T-helper 1 cell treated with Interleukin-12 subunit alpha and Interleukin-12 subunit beta and Interleukin-4 antibody, amounts not matched to agents 30 μg/mL and 1 μg/mL, for 36 hours (primary cell): Measurements from ENCODE around the gene DIP2B.

ENCODE experiments used
- H3K27ac Mint-ChIP-seq: one replicate; pipeline ENCODE4 v1.8.0; 2021; ENCODE audit warnings: mild to moderate bottlenecking, mixed read lengths
- H3K27me3 Mint-ChIP-seq: one replicate; pipeline ENCODE4 v1.8.0; 2021; ENCODE audit warnings: low read depth, mixed read lengths
- H3K36me3 Mint-ChIP-seq: one replicate; pipeline ENCODE4 v1.8.0; 2021; ENCODE audit warnings: low read depth, mixed read lengths
- H3K4me1 Mint-ChIP-seq: one replicate; pipeline ENCODE4 v1.8.0; 2021; ENCODE audit warnings: low read depth, mixed read lengths
- H3K4me3 Mint-ChIP-seq: one replicate; pipeline ENCODE4 v1.8.0; 2021; ENCODE audit warnings: mild to moderate bottlenecking, moderate library complexity, mixed read lengths
- H3K9me3 Mint-ChIP-seq: one replicate; pipeline ENCODE4 v1.8.0; 2021; ENCODE audit warnings: mixed read lengths

The DIP2B gene

DNA sequence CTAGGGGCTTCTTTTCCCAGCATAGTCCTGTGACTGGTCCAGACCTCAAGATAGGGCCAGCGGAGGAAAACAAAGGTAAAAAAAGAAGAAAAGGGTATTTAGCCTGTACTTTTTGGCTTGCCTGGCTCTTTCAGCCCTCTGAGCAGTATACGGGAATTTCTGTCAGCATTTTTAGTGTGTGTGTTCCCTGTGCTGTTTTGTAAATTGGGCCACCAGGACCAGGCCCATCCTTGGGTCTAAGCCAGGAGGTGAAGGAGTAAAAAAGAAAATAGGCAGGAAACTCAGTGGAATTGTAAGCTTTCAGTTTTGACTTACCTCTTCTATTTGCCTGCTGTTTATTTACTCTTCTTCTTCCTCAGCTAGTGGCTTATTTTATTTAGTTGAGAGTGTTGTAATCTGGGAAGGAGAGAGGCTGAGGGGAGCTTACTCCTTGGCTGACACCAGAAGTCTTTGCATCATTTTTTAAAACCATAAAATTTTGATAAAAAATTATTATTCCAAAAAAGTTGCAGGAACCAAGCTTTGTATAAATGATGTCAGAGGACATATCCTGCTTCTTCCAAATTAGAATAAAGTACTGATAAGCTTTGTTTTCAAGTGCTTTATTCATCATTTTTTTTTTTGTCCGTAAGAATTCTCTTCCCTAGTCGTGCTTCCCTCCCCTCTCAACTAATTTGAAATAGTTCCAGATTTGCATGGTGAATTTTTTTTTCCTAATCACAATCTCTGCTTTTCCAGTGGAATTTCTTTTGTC is 63.7 kb downstream of the DIP2B start:
- peaks cover 28% of the 10 kb centered on the region for H3K4me1 Mint-ChIP-seq
- H3K9me3 Mint-ChIP-seq: no peaks in the 10 kb centered on the region
- H3K36me3 Mint-ChIP-seq: peaks cover 5% of the 10 kb centered on the region
- H3K27ac Mint-ChIP-seq: no peak overlapping the region
- no peaks in the 10 kb centered on the region for H3K27me3 Mint-ChIP-seq
- H3K4me3 Mint-ChIP-seq: no peak overlapping the region

DNA sequence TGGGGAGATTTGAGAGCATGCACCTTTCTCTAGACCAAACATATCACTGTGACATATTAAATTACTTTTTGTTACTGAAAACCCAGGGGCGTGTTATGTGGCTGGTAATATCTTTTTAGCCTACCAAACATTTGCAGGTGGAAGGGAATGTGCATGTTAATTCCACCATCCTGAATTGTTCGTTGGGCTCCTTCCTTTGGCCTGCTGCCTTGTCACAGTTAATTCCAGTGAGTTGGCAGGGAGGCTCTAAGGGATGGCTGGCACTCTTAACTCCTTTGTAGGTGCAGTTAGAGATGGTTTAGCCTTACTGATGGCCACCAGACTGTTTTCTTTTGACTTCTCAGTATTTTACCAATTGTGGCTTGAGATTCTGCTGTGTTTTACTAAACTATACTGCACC is 64.5 kb downstream of the DIP2B start:
- H3K4me1 Mint-ChIP-seq: peaks cover 25% of the 10 kb centered on the region
- H3K36me3 Mint-ChIP-seq: peaks cover 3% of the 10 kb centered on the region
- no peak overlapping the region for H3K4me3 Mint-ChIP-seq
- no peaks in the 10 kb centered on the region for H3K9me3 Mint-ChIP-seq
- H3K27ac Mint-ChIP-seq: no peak overlapping the region
- H3K27me3 Mint-ChIP-seq: no peaks in the 10 kb centered on the region

DNA sequence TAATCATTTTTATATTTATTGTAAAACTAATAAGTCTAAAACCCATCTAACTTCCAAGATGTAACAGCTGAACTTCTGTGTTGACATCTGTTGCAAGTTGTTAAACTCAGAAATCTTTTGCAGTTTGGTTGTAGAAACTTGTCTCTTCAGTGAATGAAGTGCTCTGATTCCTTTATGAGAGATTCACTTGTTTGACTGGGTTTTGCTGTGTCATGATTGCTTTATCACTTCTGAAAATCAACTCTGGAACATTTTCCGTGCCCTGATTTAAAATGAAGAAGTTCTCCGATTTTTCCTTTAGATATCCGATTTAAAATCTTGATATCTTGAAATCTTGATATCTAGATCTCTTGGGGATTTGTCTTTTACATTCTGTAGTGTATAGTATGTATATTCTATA is 65.1 kb downstream of the DIP2B start:
- no peak overlapping the region for H3K27ac Mint-ChIP-seq
- H3K36me3 Mint-ChIP-seq: peaks cover 3% of the 10 kb centered on the region
- no peak overlapping the region for H3K4me3 Mint-ChIP-seq
- no peaks in the 10 kb centered on the region for H3K27me3 Mint-ChIP-seq
- H3K4me1 Mint-ChIP-seq: peaks cover 21% of the 10 kb centered on the region
- H3K9me3 Mint-ChIP-seq: no peaks in the 10 kb centered on the region

DNA sequence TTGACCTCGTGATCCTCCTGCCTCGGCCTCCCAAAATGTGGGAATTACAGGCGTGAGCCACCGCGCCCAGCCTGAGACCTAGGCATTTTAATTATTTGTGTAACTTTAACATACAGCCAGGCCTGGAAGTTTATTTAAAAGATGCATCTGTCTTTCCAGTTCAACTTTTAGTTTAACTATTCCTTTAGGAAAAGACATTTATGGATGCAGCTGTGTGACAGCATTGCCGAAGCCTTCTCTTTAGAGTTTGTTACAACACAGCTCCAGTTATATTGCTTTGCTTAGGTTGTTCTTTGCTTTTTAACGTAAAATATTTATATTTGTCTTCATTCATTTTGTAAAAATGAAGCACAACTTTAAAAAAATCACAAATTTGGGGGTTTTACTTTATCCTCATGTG is 67.0 kb downstream of the DIP2B start:
- Mint-ChIP-seq H3K27me3 (no peaks in the 10 kb centered on the region), H3K4me1 (peaks cover 23% of the 10 kb centered on the region), H3K27ac (no peak overlapping the region), H3K36me3 (peaks cover 3% of the 10 kb centered on the region), H3K9me3 (no peaks in the 10 kb centered on the region), H3K4me3 (no peak overlapping the region)

DNA sequence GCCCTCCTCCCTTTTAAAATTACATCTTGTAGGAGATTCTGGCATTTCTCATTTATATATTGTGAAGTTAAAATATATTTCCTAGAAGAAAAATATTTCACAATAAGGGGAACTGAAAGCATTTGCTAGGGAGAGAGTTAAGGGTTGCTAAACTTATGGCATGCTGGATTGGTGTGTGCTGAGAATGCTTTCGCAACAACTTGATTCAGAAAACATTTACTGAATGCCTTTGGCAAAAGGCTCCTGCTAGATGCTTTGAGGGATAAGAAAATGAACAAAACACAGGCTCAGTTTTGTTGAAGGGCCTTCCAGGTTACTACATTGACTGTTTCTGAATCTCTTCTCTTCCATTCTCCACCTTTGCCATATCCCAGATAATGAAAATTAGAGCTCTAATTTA is 67.5 kb downstream of the DIP2B start:
- Mint-ChIP-seq H3K36me3 (peaks cover 3% of the 10 kb centered on the region), H3K27me3 (no peaks in the 10 kb centered on the region), H3K27ac (no peak overlapping the region), H3K9me3 (no peaks in the 10 kb centered on the region), H3K4me3 (no peak overlapping the region), H3K4me1 (peaks cover 23% of the 10 kb centered on the region)

DNA sequence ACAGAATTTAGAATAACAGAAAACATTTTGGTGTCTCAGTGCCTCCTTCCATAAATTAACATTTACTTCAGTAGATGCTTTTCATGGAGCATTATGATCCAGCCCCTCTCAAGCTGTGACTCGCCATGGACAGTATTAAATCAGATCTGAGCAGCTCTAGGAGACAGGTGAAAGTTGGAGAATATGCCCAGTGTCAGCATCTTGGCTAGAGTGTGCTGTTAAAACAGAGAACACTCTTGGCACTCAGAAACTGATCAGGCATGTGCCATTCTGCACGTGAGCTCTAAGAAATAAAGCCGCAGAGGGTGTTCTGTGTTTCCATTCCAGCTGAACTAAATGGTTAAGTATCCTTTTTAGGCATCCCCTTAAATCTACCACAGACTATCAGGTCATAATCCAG is 68.0 kb downstream of the DIP2B start:
- H3K27me3 Mint-ChIP-seq: no peaks in the 10 kb centered on the region
- peaks cover 22% of the 10 kb centered on the region for H3K4me1 Mint-ChIP-seq
- H3K27ac Mint-ChIP-seq: no peak overlapping the region
- no peaks in the 10 kb centered on the region for H3K9me3 Mint-ChIP-seq
- H3K36me3 Mint-ChIP-seq: peaks cover 3% of the 10 kb centered on the region
- no peak overlapping the region for H3K4me3 Mint-ChIP-seq

DNA sequence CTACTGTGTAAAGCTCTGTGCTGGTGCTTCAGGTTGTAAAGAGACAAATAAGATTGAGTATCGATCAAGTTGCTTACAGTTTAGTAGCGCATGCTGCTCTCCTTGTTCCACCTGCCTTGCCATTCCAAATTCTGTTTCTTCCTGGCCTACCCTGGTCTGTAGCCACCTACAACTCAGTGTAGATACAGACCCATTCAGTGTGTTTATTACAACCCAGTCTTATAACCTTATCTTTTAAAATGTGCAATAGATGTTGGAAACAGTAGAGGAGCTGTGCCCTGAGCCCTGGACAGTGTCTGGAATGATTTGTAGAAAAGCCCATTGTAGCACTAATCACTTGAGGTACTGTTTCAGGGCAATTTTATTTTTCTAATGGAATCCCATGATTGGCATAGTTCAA is 68.5 kb downstream of the DIP2B start:
- Mint-ChIP-seq H3K4me1 (peaks cover 17% of the 10 kb centered on the region), H3K36me3 (peaks cover 3% of the 10 kb centered on the region), H3K4me3 (no peak overlapping the region), H3K27ac (no peak overlapping the region), H3K27me3 (no peaks in the 10 kb centered on the region), H3K9me3 (no peaks in the 10 kb centered on the region)

DNA sequence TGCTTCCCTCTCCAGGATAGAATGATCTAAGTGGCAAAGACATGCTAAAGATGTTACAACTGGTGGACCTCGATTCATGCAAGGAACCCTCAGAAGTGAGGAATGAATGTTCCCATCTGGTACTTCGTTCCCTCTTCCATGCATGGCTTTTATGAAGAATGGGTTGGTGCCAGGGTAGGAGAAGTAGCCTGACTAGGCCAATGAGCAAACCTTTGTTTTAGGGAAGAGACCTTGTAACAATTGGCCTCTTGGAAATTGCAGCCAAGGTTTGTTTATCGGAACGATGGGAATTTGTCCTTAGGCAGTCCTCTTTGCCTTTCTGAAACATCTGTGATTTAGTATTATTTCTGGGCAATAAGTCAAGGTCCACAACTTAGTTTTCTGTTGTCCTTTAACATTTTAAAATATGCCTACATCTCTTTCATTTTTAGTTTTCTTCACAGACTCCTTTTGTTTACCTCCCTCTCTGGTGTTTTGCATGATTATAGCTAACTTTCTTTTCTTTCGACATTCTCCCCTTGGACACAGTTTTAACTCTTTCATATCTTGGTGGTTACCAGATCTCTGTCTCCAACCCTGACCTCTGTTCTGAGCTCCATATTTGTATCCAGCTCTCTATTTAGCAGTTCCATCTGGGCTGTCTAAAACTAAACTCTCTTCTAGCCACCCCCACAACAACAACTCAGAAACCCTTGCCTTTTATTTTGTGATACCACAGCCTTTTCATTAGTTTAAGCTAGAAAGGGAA is 70.0 kb downstream of the DIP2B start:
- Mint-ChIP-seq H3K36me3 (peaks cover 3% of the 10 kb centered on the region), H3K4me1 (peaks cover 12% of the 10 kb centered on the region), H3K27ac (no peak overlapping the region), H3K4me3 (no peak overlapping the region), H3K27me3 (no peaks in the 10 kb centered on the region), H3K9me3 (no peaks in the 10 kb centered on the region)

DNA sequence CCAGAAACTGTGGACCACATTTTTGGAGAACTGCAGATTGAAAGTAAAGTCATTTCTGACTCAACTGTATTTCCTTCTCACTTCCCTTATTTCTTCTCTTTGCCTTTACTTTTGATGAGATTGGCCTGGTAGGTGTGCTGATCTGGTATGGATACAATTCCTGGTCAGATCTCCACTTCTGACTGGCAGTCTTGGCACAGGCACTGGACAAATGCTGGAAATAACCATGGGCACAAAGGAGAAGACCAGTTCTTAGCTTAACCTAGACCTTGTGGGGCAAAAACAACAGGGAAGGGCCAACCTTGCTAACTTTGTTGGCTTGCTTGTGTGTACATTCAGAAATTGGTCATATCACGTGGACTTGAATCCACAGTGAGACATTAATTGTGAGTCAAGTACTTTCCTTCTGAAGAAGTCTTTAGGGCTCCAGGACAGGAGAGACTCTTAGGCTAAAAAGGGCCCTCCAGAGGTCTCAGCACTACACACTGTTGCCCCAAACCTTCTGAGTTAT is 75.0 kb downstream of the DIP2B start:
- no peak overlapping the region for H3K4me3 Mint-ChIP-seq
- peaks cover 12% of the 10 kb centered on the region for H3K4me1 Mint-ChIP-seq
- H3K27me3 Mint-ChIP-seq: no peaks in the 10 kb centered on the region
- H3K27ac Mint-ChIP-seq: no peak overlapping the region
- H3K9me3 Mint-ChIP-seq: no peaks in the 10 kb centered on the region
- H3K36me3 Mint-ChIP-seq: no peaks in the 10 kb centered on the region

DNA sequence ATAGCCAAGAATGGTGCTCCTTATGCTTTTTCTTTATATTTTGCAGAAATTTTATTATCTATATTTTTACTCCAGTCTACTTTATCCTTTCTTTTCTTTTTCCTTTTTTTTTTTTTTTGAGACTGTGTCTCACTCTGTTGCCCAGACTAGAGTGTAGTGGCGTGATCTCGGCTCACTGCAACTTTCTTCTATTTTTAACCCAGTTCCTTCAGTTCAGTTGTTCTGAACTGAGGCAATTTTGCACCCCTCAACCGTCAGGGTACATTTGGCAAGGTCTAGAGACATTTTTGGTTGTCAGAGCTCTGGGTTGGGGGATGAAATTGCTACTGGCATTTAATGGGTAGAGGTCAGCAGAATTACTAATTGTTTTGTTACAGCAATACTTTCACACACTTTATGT is 75.7 kb downstream of the DIP2B start:
- H3K4me1 Mint-ChIP-seq: peaks cover 10% of the 10 kb centered on the region
- H3K36me3 Mint-ChIP-seq: no peaks in the 10 kb centered on the region
- H3K9me3 Mint-ChIP-seq: no peaks in the 10 kb centered on the region
- H3K4me3 Mint-ChIP-seq: no peak overlapping the region
- no peak overlapping the region for H3K27ac Mint-ChIP-seq
- H3K27me3 Mint-ChIP-seq: no peaks in the 10 kb centered on the region

DNA sequence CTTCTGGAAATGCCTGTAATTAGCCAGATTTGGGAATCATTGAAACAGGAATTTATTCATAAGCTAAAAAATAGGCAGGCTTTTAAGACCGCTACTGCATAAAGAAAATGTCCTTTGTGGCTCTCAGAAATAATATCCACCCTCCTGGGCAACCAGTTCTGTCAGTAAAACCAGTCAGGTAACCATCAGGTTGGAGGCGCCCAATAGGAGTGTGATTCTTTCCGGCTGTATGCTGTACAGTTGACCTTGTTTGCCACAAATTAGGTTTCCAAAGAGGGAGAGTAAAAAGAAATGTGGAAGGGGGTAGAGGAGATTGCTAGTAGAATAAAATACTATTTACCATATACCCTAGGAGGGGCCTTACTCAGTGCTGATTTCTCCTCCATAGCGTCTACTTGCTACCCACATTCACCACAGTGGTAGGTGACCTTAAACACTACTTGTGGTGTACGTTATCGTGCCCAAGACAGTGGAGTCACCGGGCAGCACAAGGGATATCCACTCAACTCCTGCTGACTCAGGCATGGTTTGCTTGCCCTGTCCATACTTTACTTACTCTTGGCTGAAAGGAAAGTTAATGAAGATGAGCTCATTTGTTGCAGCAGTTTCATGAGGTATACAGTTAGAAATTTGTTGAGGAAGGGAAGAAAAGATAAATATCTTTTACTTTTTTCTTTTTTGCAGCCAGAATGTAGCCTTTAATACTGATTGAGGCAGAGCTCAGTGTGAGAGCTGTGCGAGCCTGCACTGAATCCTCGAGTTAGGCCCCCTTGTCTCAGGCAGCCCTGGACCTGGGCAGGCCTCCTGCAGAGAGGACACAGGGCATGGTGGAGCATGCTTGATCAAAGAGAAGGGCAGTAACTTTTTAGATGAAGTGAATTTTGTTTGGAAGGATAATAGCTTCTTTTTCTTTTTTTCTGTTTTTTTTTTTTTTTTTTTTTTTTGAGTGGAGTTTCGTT is 76.7 kb downstream of the DIP2B start:
- H3K27me3 Mint-ChIP-seq: no peaks in the 10 kb centered on the region
- no peak overlapping the region for H3K4me3 Mint-ChIP-seq
- H3K27ac Mint-ChIP-seq: no peak overlapping the region
- H3K36me3 Mint-ChIP-seq: peaks cover 3% of the 10 kb centered on the region
- H3K4me1 Mint-ChIP-seq: peaks cover 10% of the 10 kb centered on the region
- H3K9me3 Mint-ChIP-seq: no peaks in the 10 kb centered on the region

DNA sequence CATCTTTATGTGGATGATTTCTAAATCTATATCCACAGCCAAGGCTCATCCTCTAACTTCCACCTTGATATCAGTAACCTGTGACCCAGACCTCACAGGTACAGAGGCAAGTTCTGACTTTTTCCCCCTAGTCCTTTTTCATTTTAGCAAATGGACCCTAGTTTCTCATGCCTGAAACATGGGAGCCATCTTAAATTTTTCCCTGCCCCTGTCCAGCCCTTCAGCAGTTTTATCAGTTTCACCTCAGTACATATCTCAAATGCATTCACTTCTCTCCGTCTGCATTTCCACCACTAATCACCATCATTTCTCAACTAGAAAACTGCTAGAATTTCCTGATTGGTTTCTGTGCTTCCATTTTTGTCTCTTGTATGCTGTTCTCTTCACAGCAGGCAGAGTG is 79.3 kb downstream of the DIP2B start:
- Mint-ChIP-seq H3K4me1 (peaks cover 10% of the 10 kb centered on the region), H3K27ac (no peak overlapping the region), H3K9me3 (no peaks in the 10 kb centered on the region), H3K27me3 (no peaks in the 10 kb centered on the region), H3K36me3 (peaks cover 3% of the 10 kb centered on the region), H3K4me3 (no peak overlapping the region)

DNA sequence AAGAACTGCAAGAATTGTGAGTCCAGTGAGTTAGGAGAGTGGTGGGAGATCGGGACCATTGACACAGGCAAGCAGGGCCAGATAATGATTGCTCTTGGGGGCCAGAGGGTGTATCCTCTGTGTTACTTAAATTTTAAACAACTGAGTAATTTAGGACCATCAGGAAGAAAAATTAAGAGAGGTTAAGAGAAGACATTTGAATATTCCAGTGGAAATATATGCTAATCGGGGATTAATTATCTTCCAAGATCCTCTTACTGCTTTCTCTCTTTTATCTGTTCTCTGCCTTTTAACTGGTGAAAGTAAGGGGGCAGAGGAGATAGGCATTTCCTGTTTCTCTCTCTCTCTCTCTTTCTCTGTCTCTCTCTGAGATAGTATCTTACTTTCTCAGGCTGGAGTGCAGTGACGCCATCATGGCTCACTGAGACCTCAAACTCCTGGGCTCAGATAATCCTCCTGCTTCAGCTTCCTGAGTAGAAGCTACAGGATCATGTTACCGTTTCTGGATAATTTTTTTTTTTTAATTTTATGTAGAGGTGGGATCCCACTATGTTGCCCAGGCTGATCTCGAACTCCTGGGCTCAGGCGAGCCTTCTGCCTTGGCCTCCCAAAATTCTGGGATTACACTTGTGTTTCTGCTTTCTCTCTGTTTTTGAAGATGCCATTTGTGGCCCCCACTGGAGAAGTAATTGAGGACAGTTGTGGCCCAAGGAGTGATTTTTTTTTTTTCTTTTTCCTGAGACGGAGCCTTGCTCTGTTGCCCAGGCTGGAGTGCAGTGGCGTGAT is 85.1 kb downstream of the DIP2B start:
- Mint-ChIP-seq H3K36me3 (peaks cover 5% of the 10 kb centered on the region), H3K9me3 (no peaks in the 10 kb centered on the region), H3K27me3 (no peaks in the 10 kb centered on the region), H3K27ac (peak overlapping the region; percentile 2), H3K4me1 (peaks cover 9% of the 10 kb centered on the region), H3K4me3 (no peak overlapping the region)

DNA sequence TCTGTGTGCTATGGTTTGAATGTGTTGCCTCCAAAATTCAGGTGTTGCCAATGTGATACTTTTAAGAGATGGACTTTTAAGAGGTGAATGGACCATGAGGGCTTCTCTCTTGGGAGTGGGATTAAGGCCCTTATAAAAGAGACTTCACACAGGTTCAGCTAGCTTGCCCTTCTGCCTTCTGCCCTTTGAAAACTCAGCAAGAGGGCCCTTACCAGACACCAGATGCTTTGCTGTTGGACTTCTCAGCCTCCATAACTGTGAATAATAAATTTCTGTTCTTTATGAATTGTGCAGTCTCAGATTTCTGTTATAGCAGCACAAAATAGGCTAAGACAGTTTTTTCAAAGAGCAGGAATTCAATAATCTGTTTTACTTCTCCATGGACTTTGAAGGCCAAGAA is 86.1 kb downstream of the DIP2B start:
- H3K9me3 Mint-ChIP-seq: no peaks in the 10 kb centered on the region
- no peak overlapping the region for H3K4me3 Mint-ChIP-seq
- H3K4me1 Mint-ChIP-seq: peaks cover 11% of the 10 kb centered on the region
- peaks cover 3% of the 10 kb centered on the region for H3K36me3 Mint-ChIP-seq
- no peaks in the 10 kb centered on the region for H3K27me3 Mint-ChIP-seq
- H3K27ac Mint-ChIP-seq: no peak overlapping the region
